Measurements from ENCODE around the gene SDR42E2.

DNA sequence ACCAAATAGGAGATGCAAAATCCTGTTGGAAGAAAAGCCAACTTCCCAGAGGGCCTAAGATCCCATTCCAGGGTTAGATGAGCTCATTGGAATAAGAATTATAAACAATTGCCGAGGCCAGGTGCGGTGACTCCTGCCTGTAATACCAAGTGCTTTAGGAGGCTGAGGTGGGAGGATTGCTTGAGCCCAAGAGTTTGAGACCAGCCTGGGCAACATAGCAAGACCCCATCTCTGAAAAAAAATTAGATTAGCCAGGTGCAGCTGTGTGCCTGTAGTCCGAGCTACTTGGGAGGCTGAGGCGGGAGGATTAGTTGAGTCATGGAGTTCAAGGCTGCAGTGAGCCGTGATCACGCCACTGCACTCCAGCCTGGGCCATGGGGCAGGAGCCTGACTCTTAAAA, 17.8 kb upstream of the SDR42E2 start:
- TF ChIP-seq POLR2A (IDR thresholded peaks at IDR 0.05; ENCODE audit: low read depth, low read length) (no peak), TAF1 (IDR thresholded peaks at IDR 0.05; ENCODE audit: low read depth, low read length) (no peak), POLR2AphosphoS5 (IDR thresholded peaks at IDR 0.05; ENCODE audit: low read depth, low read length) (no peak), POU2F2 (IDR thresholded peaks at IDR 0.05; ENCODE audit: low read depth, low read length) (no peak)
